Measurements from ENCODE around the gene ARMH3.
A peak's percentile ranks its signal among the peaks of the same experiment; 100 is the strongest.

Gene ARMH3

DNA sequence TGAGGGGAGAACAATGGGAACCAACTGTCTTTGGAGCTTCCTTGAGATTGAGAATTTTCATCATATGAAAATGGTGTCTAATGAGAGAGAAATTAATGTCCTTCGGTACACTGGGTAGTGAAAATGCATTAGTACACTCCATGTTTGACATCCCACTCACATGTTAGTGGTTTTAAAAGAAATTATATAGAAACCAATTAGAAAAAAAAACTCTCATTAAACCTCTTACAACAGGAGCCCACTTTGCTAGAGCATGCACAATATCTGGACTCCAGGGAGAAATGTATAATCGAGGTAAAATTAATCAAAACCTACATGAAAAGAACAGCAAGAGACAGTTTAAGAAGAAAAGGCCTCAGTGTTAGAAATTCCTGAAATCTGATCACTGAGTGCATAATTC lies 133.1 kb downstream of the ARMH3 start:
- DNase-seq, result no peak
- peak overlapping the region; percentile 64 for H3K4me2 ChIP-seq (ENCODE audit: low read depth, low read length)

DNA sequence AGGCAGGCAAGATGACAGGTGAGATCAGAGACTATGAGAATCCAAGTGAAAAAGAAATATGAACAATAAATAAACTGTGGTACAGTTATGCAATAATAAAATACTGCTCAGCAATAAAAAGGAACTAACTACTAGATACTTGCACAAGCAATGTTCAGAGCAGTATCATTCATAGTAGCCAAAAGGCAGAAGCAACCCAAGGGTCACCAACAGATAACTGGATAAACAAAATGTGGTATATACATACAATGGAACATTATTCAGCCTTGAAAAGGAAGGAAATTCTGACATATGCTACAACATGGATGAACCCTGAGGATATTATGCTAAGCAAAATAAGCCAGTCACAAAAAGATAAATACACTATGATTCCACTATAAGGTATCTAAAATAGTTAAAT lies 135.4 kb downstream of the ARMH3 start:
- Histone ChIP-seq H3K27ac (ENCODE audit: low read length) (no peak overlapping the region), H3K4me3 (ENCODE audit: low read length) (no peak overlapping the region), H3K9ac (ENCODE audit: low read length) (no peak overlapping the region), H3K4me2 (ENCODE audit: low read depth, low read length) (no peak overlapping the region), H3K9me2 (replicated peaks; ENCODE audit: insufficient read depth, low read length) (no peaks in the 10 kb centered on the region), H4K20me1 (ENCODE audit: insufficient read depth, low read length) (no peaks in the 10 kb centered on the region), H3K27me3 (replicated peaks; ENCODE audit: insufficient read depth, low read length) (no peaks in the 10 kb centered on the region), H2AFZ (ENCODE audit: low read length) (no peak overlapping the region), H3K9me3 (replicated peaks; ENCODE audit: insufficient read depth, low read length) (no peaks in the 10 kb centered on the region), H3K4me1 (ENCODE audit: low read length) (peaks cover 16% of the 10 kb centered on the region), H3K79me2 (ENCODE audit: low read length) (no peaks in the 10 kb centered on the region), H3F3A (ENCODE audit: insufficient read depth, low read length) (peaks cover 7% of the 10 kb centered on the region; the same call in 1 of the 2 replicates), H3K36me3 (replicated peaks; ENCODE audit: insufficient read depth, low read length) (no peaks in the 10 kb centered on the region)
- TF ChIP-seq EZH2phosphoT487 (IDR thresholded peaks at IDR 0.05; ENCODE audit: low read length), result no peak
- TF ChIP-seq EZH2 (optimal IDR thresholded peaks at IDR 0.05; ENCODE audit: low read depth, low read length), result no peak
- TF ChIP-seq, protein P1, sequence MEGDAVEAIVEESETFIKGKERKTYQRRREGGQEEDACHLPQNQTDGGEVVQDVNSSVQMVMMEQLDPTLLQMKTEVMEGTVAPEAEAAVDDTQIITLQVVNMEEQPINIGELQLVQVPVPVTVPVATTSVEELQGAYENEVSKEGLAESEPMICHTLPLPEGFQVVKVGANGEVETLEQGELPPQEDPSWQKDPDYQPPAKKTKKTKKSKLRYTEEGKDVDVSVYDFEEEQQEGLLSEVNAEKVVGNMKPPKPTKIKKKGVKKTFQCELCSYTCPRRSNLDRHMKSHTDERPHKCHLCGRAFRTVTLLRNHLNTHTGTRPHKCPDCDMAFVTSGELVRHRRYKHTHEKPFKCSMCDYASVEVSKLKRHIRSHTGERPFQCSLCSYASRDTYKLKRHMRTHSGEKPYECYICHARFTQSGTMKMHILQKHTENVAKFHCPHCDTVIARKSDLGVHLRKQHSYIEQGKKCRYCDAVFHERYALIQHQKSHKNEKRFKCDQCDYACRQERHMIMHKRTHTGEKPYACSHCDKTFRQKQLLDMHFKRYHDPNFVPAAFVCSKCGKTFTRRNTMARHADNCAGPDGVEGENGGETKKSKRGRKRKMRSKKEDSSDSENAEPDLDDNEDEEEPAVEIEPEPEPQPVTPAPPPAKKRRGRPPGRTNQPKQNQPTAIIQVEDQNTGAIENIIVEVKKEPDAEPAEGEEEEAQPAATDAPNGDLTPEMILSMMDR (IDR thresholded peaks at IDR 0.05; ENCODE audit: low read length), result no peak
- no peak for DNase-seq

More for the DNA sequence above, 133.1 kb downstream of the ARMH3 start:
- no peaks in the 10 kb centered on the region for H4K20me1 ChIP-seq (ENCODE audit: insufficient read depth, low read length)
- H3K79me2 ChIP-seq (ENCODE audit: low read length), result no peaks in the 10 kb centered on the region
- no peaks in the 10 kb centered on the region for H3K27me3 ChIP-seq (replicated peaks; ENCODE audit: insufficient read depth, low read length)
- H3K9ac ChIP-seq (ENCODE audit: low read length), result no peak overlapping the region
- peak overlapping the region; percentile 15; the same call in 1 of the 2 replicates for H3K4me3 ChIP-seq (ENCODE audit: low read length)
- no peak overlapping the region for H3K27ac ChIP-seq (ENCODE audit: low read length)
- no peak for TF ChIP-seq EZH2 (optimal IDR thresholded peaks at IDR 0.05; ENCODE audit: low read depth, low read length)
- TF ChIP-seq, protein P1 (IDR thresholded peaks at IDR 0.05; ENCODE audit: low read length), result no peak
- no peak for TF ChIP-seq EZH2phosphoT487 (IDR thresholded peaks at IDR 0.05; ENCODE audit: low read length)
- H3K9me2 ChIP-seq (replicated peaks; ENCODE audit: insufficient read depth, low read length), result no peaks in the 10 kb centered on the region
- H3K9me3 ChIP-seq (replicated peaks; ENCODE audit: insufficient read depth, low read length), result no peaks in the 10 kb centered on the region
- H2AFZ ChIP-seq (ENCODE audit: low read length), result no peak overlapping the region
- H3K4me1 ChIP-seq (ENCODE audit: low read length), result peaks cover 16% of the 10 kb centered on the region
- H3F3A ChIP-seq (ENCODE audit: insufficient read depth, low read length), result peaks cover 7% of the 10 kb centered on the region; the same call in 1 of the 2 replicates
- H3K36me3 ChIP-seq (replicated peaks; ENCODE audit: insufficient read depth, low read length), result no peaks in the 10 kb centered on the region

DNA sequence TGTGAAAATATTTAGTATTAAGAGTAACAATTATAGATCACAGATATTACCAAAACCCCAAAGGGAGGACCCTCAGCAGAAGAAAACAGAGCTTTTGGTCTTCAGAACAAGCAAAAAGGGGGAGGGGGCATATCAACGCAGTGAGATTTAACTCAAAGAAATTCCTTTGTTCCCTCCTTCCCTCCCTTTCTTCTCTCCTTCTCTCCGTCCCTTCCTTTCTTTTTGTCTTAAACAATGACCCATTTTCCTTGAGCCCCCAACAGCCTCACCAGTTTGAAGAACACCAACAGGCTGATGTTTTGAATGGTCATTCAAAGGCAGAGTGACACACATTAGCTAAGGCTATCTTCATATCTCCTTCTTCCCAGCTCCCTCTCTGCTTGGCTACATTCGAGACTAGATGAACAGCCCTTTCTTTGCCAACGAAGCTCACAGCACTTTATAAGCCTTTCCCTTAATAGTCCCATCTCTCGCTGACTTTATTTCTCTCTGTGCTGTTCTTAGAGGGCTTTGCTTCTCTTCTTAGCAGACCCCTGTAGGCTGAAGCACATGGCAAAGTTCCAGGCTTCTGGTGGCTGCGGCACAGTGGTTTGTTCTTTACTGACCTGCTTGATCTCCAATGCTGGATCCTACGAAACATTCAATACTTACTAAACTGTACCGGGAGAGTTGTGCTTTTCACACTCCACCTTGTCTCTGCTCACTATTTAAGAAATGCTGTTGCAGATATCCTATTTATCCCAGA lies 136.8 kb downstream of the ARMH3 start:
- Histone ChIP-seq H3K4me1 (ENCODE audit: low read length) (peaks cover 16% of the 10 kb centered on the region), H4K20me1 (ENCODE audit: insufficient read depth, low read length) (no peaks in the 10 kb centered on the region), H3K27me3 (replicated peaks; ENCODE audit: insufficient read depth, low read length) (no peaks in the 10 kb centered on the region), H3F3A (ENCODE audit: insufficient read depth, low read length) (peaks cover 7% of the 10 kb centered on the region; the same call in 1 of the 2 replicates), H3K4me2 (ENCODE audit: low read depth, low read length) (no peak overlapping the region), H3K36me3 (replicated peaks; ENCODE audit: insufficient read depth, low read length) (no peaks in the 10 kb centered on the region), H3K27ac (ENCODE audit: low read length) (no peak overlapping the region), H3K79me2 (ENCODE audit: low read length) (no peaks in the 10 kb centered on the region), H3K9me3 (replicated peaks; ENCODE audit: insufficient read depth, low read length) (no peaks in the 10 kb centered on the region), H3K9me2 (replicated peaks; ENCODE audit: insufficient read depth, low read length) (no peaks in the 10 kb centered on the region), H3K4me3 (ENCODE audit: low read length) (no peak overlapping the region), H2AFZ (ENCODE audit: low read length) (no peak overlapping the region), H3K9ac (ENCODE audit: low read length) (no peak overlapping the region)
- TF ChIP-seq EZH2 (optimal IDR thresholded peaks at IDR 0.05; ENCODE audit: low read depth, low read length), result no peak
- TF ChIP-seq, protein P1 (IDR thresholded peaks at IDR 0.05; ENCODE audit: low read length), result no peak
- no peak for TF ChIP-seq EZH2phosphoT487 (IDR thresholded peaks at IDR 0.05; ENCODE audit: low read length)
- no peak for DNase-seq
